ENCODE data around the gene CTTNBP2. TPM values are rescaled to one million over a fixed set of nuclear protein-coding genes. Genes with fewer than 3 reads are reported as not detected.

CTTNBP2 gene
- total and polyA plus RNA-seq, 2 of the 13 experiments (the other 11 are each of a cell fraction or from before 2014, with no cell fraction given): not detected

GRCh38 chr7:117819558-117819957 is 53.7 kb downstream of the CTTNBP2 start (continued):
- no peak for TF ChIP-seq PRDM15 (CRISPR knock-in tag; IDR thresholded peaks at IDR 0.05)
- TF ChIP-seq SYNCRIP (IDR thresholded peaks at IDR 0.05; ENCODE audit: insufficient read depth, low read depth, low read length): no peak
- no peak for TF ChIP-seq CSRNP1 (CRISPR knock-in tag; IDR thresholded peaks at IDR 0.05)
- TF ChIP-seq ZNF740 (CRISPR knock-in tag; IDR thresholded peaks at IDR 0.05): no peak
- no peak for TF ChIP-seq FOXP4 (CRISPR knock-in tag; IDR thresholded peaks at IDR 0.05)
- TF ChIP-seq ZNF674 (CRISPR knock-in tag; IDR thresholded peaks at IDR 0.05; ENCODE audit: low read depth): no peak
- TF ChIP-seq MEF2D (CRISPR knock-in tag; IDR thresholded peaks at IDR 0.05): no peak
- TF ChIP-seq PBX3 (CRISPR knock-in tag; IDR thresholded peaks at IDR 0.05; ENCODE audit: borderline replicate concordance): no peak
- TF ChIP-seq HNRNPLL (IDR thresholded peaks at IDR 0.05; ENCODE audit: low read depth, low read length, poor library complexity, severe bottlenecking): no peak

Measured in HepG2 (cell line).